H1 (cell line): ENCODE data around the gene BRIP1. TPM values are rescaled to one million over a fixed set of nuclear protein-coding genes. Genes with fewer than 3 reads are reported as not detected.

Source experiments
- CTCF ChIA-PET: fragments of 300-600 bp; sonication (Branson Sonifier 250); formaldehyde crosslinking; loops from one replicate; lab custom pipeline; 2021; ENCODE audit not compliant: partially characterized antibody; lab: Charles Lee
- POLR2A ChIA-PET: fragments of 300-600 bp; sonication (Branson Sonifier 250); formaldehyde crosslinking; loops from one replicate; lab custom pipeline; 2021; ENCODE audit warnings: inconsistent platforms; ENCODE audit not compliant: partially characterized antibody; lab: Charles Lee
- DNase-seq, 2 experiments: peaks; one replicate each; pipeline versions ENCODE4 v3.0.0 to v3.0.0-alpha.2; 2010 to 2022; ENCODE audit warnings: low spot score in 2 of 2, low read depth in 1 of 2, mixed read lengths in 1 of 2
- FAIRE-seq: peaks from 2 replicates; lab custom pipeline; 2011; peaks lifted over from hg19 to GRCh38; lab: Jason Lieb, UNC
- H2AFZ ChIP-seq: 2 replicates; pipeline ENCODE4 v1.8.1; 2012; ENCODE audit warnings: low read length, inconsistent platforms
- H2AK5ac ChIP-seq: 2 replicates; pipeline ENCODE4 v1.6.1; 2013; ENCODE audit warnings: low read depth, low read length
- H2BK120ac ChIP-seq: replicated peaks from 2 replicates; pipeline ENCODE3; 2013; ENCODE audit warnings: low read depth, low read length, inconsistent platforms
- H2BK12ac ChIP-seq: 2 replicates; pipeline ENCODE4 v1.6.1; 2013; ENCODE audit warnings: low read depth, low read length
- H2BK15ac ChIP-seq: 2 replicates; pipeline ENCODE4 v1.6.1; 2013; ENCODE audit warnings: low read length
- H2BK20ac ChIP-seq: 2 replicates; pipeline ENCODE4 v1.6.1; 2013; ENCODE audit warnings: low read length
- H2BK5ac ChIP-seq: 2 replicates; pipeline ENCODE4 v1.6.1; 2013; ENCODE audit warnings: low read depth, low read length
- H3K14ac ChIP-seq: 2 replicates; pipeline ENCODE4 v1.6.1; 2013; ENCODE audit warnings: inconsistent platforms; ENCODE audit not compliant: insufficient read length
- H3K18ac ChIP-seq: 2 replicates; pipeline ENCODE4 v1.6.1; 2013; ENCODE audit warnings: low read length; ENCODE audit errors: extremely low read depth
- H3K23ac ChIP-seq: 2 replicates; pipeline ENCODE4 v1.6.1; 2013; ENCODE audit warnings: inconsistent platforms; ENCODE audit not compliant: insufficient read length
- H3K23me2 ChIP-seq: 2 replicates; pipeline ENCODE4 v1.6.1; 2013; ENCODE audit warnings: low read depth, low read length
- H3K27ac ChIP-seq: 2 replicates; pipeline ENCODE4 v1.6.1; 2011; ENCODE audit warnings: low read depth, low read length, inconsistent platforms
- H3K27me3 ChIP-seq, 4 experiments: replicated peaks in 1 of 4; 1 replicate in 1 of 4; 2 replicates in 3 of 4; pipeline versions ENCODE4 v1.6.1 to v1.8.1; 2011 to 2013; ENCODE audit warnings: low read length in 3 of 4, mild to moderate bottlenecking in 3 of 4, inconsistent platforms in 2 of 4, mixed read lengths in 2 of 4, moderate library complexity in 1 of 4; ENCODE audit not compliant: control insufficient read depth in 3 of 4, insufficient read depth in 3 of 4; ENCODE audit errors: extremely low read depth in 1 of 4
- H3K36me3 ChIP-seq, 4 experiments: 2 replicates each; pipeline versions ENCODE4 v1.6.1 to v1.8.1; 2011 to 2013; ENCODE audit warnings: mild to moderate bottlenecking in 4 of 4, low read length in 3 of 4, moderate library complexity in 2 of 4, control low read depth in 1 of 4, inconsistent platforms in 1 of 4; ENCODE audit not compliant: insufficient read depth in 4 of 4, control insufficient read depth in 2 of 4
- H3K4ac ChIP-seq: replicated peaks from 2 replicates; pipeline ENCODE3; 2013; ENCODE audit warnings: low read length, low read depth, mixed read lengths, inconsistent platforms; ENCODE audit not compliant: insufficient read length
- H3K4me1 ChIP-seq, 4 experiments: replicated peaks in 1 of 4; 1 replicate in 1 of 4; 2 replicates in 3 of 4; pipeline versions ENCODE4 v1.6.1 to v1.8.1; 2011 to 2013; ENCODE audit warnings: low read length in 3 of 4, inconsistent platforms in 2 of 4, mixed read lengths in 1 of 4; ENCODE audit not compliant: insufficient read depth in 4 of 4, control insufficient read depth in 3 of 4
- H3K4me2 ChIP-seq, 2 experiments: 2 replicates each; pipeline versions ENCODE4 v1.6.1 to v1.8.1; 2011 to 2013; ENCODE audit warnings: low read depth in 2 of 2, low read length in 2 of 2, control low read depth in 1 of 2, inconsistent platforms in 1 of 2, mild to moderate bottlenecking in 1 of 2; ENCODE audit not compliant: insufficient read depth in 1 of 2
- H3K4me3 ChIP-seq, 4 experiments: fragments of 200-600, 300-600 bp in 1 of 4; sonication (generic), shearing (Covaris generic), sonication (Bioruptor Twin) in 1 of 4; 2 replicates each; pipeline versions ENCODE4 v1.5.1 to v1.8.1; 2011 to 2016; ENCODE audit warnings: low read length in 4 of 4, low read depth in 3 of 4, control low read depth in 2 of 4, inconsistent platforms in 2 of 4, mild to moderate bottlenecking in 2 of 4, mixed read lengths in 1 of 4, moderate library complexity in 1 of 4; ENCODE audit not compliant: insufficient read depth in 2 of 4; ENCODE audit errors: extremely low read depth in 1 of 4
- H3K56ac ChIP-seq: replicated peaks from 2 replicates; pipeline ENCODE3; 2013; ENCODE audit warnings: low read depth, mild to moderate bottlenecking, mixed read lengths, low read length, inconsistent platforms; ENCODE audit not compliant: insufficient read length
- H3K79me1 ChIP-seq: 2 replicates; pipeline ENCODE4 v1.6.1; 2013; ENCODE audit warnings: low read depth, low read length, control low read depth
- H3K79me2 ChIP-seq, 2 experiments: 2 replicates each; pipeline versions ENCODE4 v1.6.1 to v1.8.1; 2012 to 2013; ENCODE audit warnings: low read length in 2 of 2, mild to moderate bottlenecking in 2 of 2, inconsistent platforms in 1 of 2; ENCODE audit not compliant: insufficient read depth in 2 of 2, control insufficient read depth in 1 of 2
- H3K9ac ChIP-seq, 4 experiments: replicated peaks in 1 of 4; 1 replicate in 1 of 4; 2 replicates in 3 of 4; pipeline versions ENCODE4 v1.6.1 to v1.8.1; 2011 to 2013; ENCODE audit warnings: low read depth in 3 of 4, low read length in 3 of 4, control low read depth in 2 of 4, mild to moderate bottlenecking in 2 of 4, moderate library complexity in 2 of 4, inconsistent platforms in 1 of 4; ENCODE audit errors: extremely low read depth in 1 of 4
- H3K9me3 ChIP-seq, 2 experiments: 2 replicates each; pipeline versions ENCODE4 v1.6.1 to v1.8.1; 2012 to 2013; ENCODE audit warnings: mild to moderate bottlenecking in 2 of 2, moderate library complexity in 2 of 2, control low read depth in 1 of 2, inconsistent platforms in 1 of 2, low read depth in 1 of 2, low read length in 1 of 2, mixed read lengths in 1 of 2; ENCODE audit not compliant: insufficient read depth in 2 of 2
- H4K20me1 ChIP-seq, 2 experiments: replicated peaks in 1 of 2; 2 replicates each; pipeline versions ENCODE3 to v1.8.1; 2011 to 2013; ENCODE audit warnings: inconsistent platforms in 2 of 2, low read length in 2 of 2, mild to moderate bottlenecking in 1 of 2; ENCODE audit not compliant: insufficient read depth in 2 of 2, control insufficient read depth in 1 of 2
- H4K5ac ChIP-seq: 2 replicates; pipeline ENCODE4 v1.6.1; 2013; ENCODE audit warnings: low read length, low read depth, mixed read lengths, inconsistent platforms; ENCODE audit not compliant: insufficient read length
- H4K8ac ChIP-seq: 2 replicates; pipeline ENCODE4 v1.8.0; 2013; ENCODE audit warnings: mild to moderate bottlenecking, moderate library complexity, low read length, inconsistent platforms; ENCODE audit not compliant: insufficient read depth; ENCODE audit errors: extremely low read depth
- H4K91ac ChIP-seq: replicated peaks from 2 replicates; pipeline ENCODE3; 2013; ENCODE audit warnings: low read length, mixed read lengths, inconsistent platforms; ENCODE audit not compliant: insufficient read length
- BCL11A ChIP-seq, 2 experiments: IDR thresholded peaks; one replicate each; pipeline ENCODE4 v1.6.1; 2011; ENCODE audit warnings: low read depth in 2 of 2, low read length in 2 of 2, mild to moderate bottlenecking in 2 of 2
- CBX5 ChIP-seq: fragments of 300-800, 300-1000 bp; sonication (generic); IDR thresholded peaks from 2 replicates; pipeline ENCODE4 v1.7.1; 2016; ENCODE audit warnings: antibody characterized with exemption, low read length, low read depth
- CEBPB ChIP-seq: IDR thresholded peaks from 2 replicates; pipeline ENCODE4 v1.6.1; 2012; ENCODE audit warnings: low read depth, low read length
- EZH2 ChIP-seq: fragments of 200-600 bp; sonication (generic); IDR thresholded peaks from 2 replicates; pipeline ENCODE4 v1.7.1; 2012; ENCODE audit warnings: low read depth, mild to moderate bottlenecking, moderate library complexity, low read length, inconsistent platforms; ENCODE audit not compliant: severe bottlenecking
- FOSL1 ChIP-seq: IDR thresholded peaks from 2 replicates; pipeline ENCODE4 v1.6.1; 2011; ENCODE audit warnings: mild to moderate bottlenecking, low read depth, low read length, moderate library complexity; ENCODE audit not compliant: insufficient read depth
- GTF2F1 ChIP-seq: IDR thresholded peaks from 2 replicates; pipeline ENCODE4 v1.6.1; 2012; ENCODE audit warnings: low read depth, low read length, improper control_type of control experiment, borderline replicate concordance
- KDM4A ChIP-seq: IDR thresholded peaks from one replicate; pipeline ENCODE4 v1.7.1; 2012; ENCODE audit warnings: low read depth, mild to moderate bottlenecking, moderate library complexity, low read length, inconsistent platforms; ENCODE audit not compliant: severe bottlenecking
- NANOG ChIP-seq: IDR thresholded peaks from 2 replicates; pipeline ENCODE4 v1.6.1; 2011; ENCODE audit warnings: low read length, low read depth, mild to moderate bottlenecking, inconsistent platforms; ENCODE audit not compliant: insufficient read depth, poor library complexity, severe bottlenecking
- POLR2A ChIP-seq, 2 experiments: IDR thresholded peaks; 1 replicate in 1 of 2; 2 replicates in 1 of 2; pipeline ENCODE4 v1.6.1; 2011; ENCODE audit warnings: low read depth in 2 of 2, low read length in 2 of 2, mild to moderate bottlenecking in 2 of 2; ENCODE audit errors: control extremely low read depth in 1 of 2
- RXRA ChIP-seq: IDR thresholded peaks from 2 replicates; pipeline ENCODE4 v1.6.1; 2011; ENCODE audit warnings: low read depth, mild to moderate bottlenecking, low read length, moderate library complexity; ENCODE audit not compliant: insufficient read depth
- SIX5 ChIP-seq: IDR thresholded peaks from 2 replicates; pipeline ENCODE4 v1.6.1; 2011; ENCODE audit warnings: mild to moderate bottlenecking, low read depth, low read length
- TAF1 ChIP-seq: IDR thresholded peaks from 2 replicates; pipeline ENCODE4 v1.6.1; 2011; ENCODE audit warnings: mild to moderate bottlenecking, low read depth, low read length
- TEAD4 ChIP-seq: IDR thresholded peaks from 2 replicates; pipeline ENCODE4 v1.6.1; 2012; ENCODE audit warnings: low read depth, low read length, inconsistent platforms, mixed read lengths
- YY1 ChIP-seq: IDR thresholded peaks from 2 replicates; pipeline ENCODE4 v1.6.1; 2011; ENCODE audit warnings: low read depth, mild to moderate bottlenecking, low read length
- WGBS, 2 experiments: shearing (Covaris generic) in 1 of 2; methylation state at CpG; one replicate each; pipeline versions ENCODE4 v1.1.6 to v1.1.7; 2013 to 2015; ENCODE audit warnings: low lambda C conversion rate in 2 of 2, mixed read lengths in 2 of 2, inconsistent platforms in 1 of 2, low coverage in 1 of 2, missing lambda C conversion rate in 1 of 2; ENCODE audit not compliant: insufficient replicate concordance in 2 of 2, insufficient coverage in 1 of 2, insufficient read length in 1 of 2; ENCODE audit errors: extremely low coverage in 1 of 2, missing lambda C conversion rate in 1 of 2; 5-methylcytosine and 5-hydroxymethylcytosine counted together
- polyA plus RNA-seq, 7 experiments: library from polyadenylated mRNA; depleted of rRNA in 3 of 7; stranded (reverse) in 5 of 7; unstranded in 2 of 7; fragments of >200 nt in 5 of 7; fragments of 200-250 nt in 2 of 7; gene quantifications; 1 replicate in 5 of 7; 2 replicates in 1 of 7; 4 replicates in 1 of 7; pipeline versions ENCODE4 v1.2.1 to v1.2.3, GENCODE V29; 2011 to 2013; ENCODE audit warnings: missing spikeins in 2 of 7, mixed read lengths in 2 of 7
- total RNA-seq: library from RNA; stranded (reverse); fragmentation: NEBNext Ultra II Directional; extraction: Animal tissue kit (Norgen Biotek cat#: 25700); gene quantifications from 2 replicates; pipeline ENCODE4 v1.2.1, GENCODE V29; 2021

The BRIP1 gene
- total and polyA plus RNA-seq, 2 of the 8 experiments (the other 6 are each of a cell fraction or from before 2014, with no cell fraction given) = 5.8 to 19.2 TPM

- Histone ChIP-seq H3K4me1 (no peaks in the 10 kb centered on the region), H2BK15ac (no peak overlapping the region), H2BK12ac (no peak overlapping the region), H3K9me3 (no peaks in the 10 kb centered on the region), H3K36me3 (no peaks in the 10 kb centered on the region), H3K79me1 (no peaks in the 10 kb centered on the region), H3K18ac (no peak overlapping the region), H3K4me3 (no peak overlapping the region), H3K27me3 (no peaks in the 10 kb centered on the region), H3K23me2 (no peaks in the 10 kb centered on the region), H3K79me2 (no peaks in the 10 kb centered on the region), H2AK5ac (no peak overlapping the region), H3K56ac (no peak overlapping the region), H3K27ac (no peak overlapping the region), H3K4ac (no peak overlapping the region), H4K91ac (no peak overlapping the region), H4K20me1 (no peaks in the 10 kb centered on the region), H2BK20ac (no peak overlapping the region), H4K5ac (no peak overlapping the region), H2AFZ (no peak overlapping the region), H2BK5ac (no peak overlapping the region), H3K4me2 (no peak overlapping the region), H3K23ac (no peak overlapping the region), H3K9ac (no peak overlapping the region), H4K8ac (no peak overlapping the region), H3K14ac (no peak overlapping the region), H2BK120ac (no peak overlapping the region)
- ChIA-PET POLR2A (no interaction called here), CTCF (no interaction called here)
- TF ChIP-seq CEBPB (no peak), TAF1 (no peak), BCL11A (IDR thresholded peaks at IDR 0.05; ENCODE audit: low read depth in 2 of 2, low read length in 2 of 2) (no peak), TEAD4 (no peak), NANOG (no peak), GTF2F1 (no peak), CBX5 (no peak), POLR2A (IDR thresholded peaks at IDR 0.05; ENCODE audit: control extremely low read depth in 1 of 2, low read depth in 2 of 2, low read length in 2 of 2) (no peak), RXRA (no peak), SIX5 (no peak), EZH2 (no peak), KDM4A (no peak), YY1 (no peak), FOSL1 (no peak)
- no peak for FAIRE-seq
- no peak for DNase-seq
- WGBS, 2 experiments = 87% methylated on average over 1 of the region's 1 CpG; no CpG with 5 or more reads in 1 of the 2 experiments
Measured at GRCh38 chr17:61639818-61640217, 223.5 kb downstream of the BRIP1 start.
